ENCODE results near the gene DGCR8.

Gene DGCR8

GRCh38 chr22:20142711-20143621, 62.9 kb downstream of the DGCR8 start:
- DNase-seq: no peak

- no peak for DNase-seq
Observed at GRCh38 chr22:20143883-20144665, 64.0 kb downstream of the DGCR8 start.

- DNase-seq: no peak
Observed at GRCh38 chr22:20145206-20145831, 65.3 kb downstream of the DGCR8 start.

GRCh38 chr22:20145832-20146223, 65.8 kb downstream of the DGCR8 start:
- no peak for DNase-seq

GRCh38 chr22:20146777-20147176, 66.7 kb downstream of the DGCR8 start:
- no peak for DNase-seq

- DNase-seq: no peak
Observed at GRCh38 chr22:20147237-20147988, 67.4 kb downstream of the DGCR8 start.

- no peak for DNase-seq
Observed at GRCh38 chr22:20148414-20148813, 68.4 kb downstream of the DGCR8 start.

- no peak for DNase-seq
Observed at GRCh38 chr22:20149257-20150250, 69.5 kb downstream of the DGCR8 start.

GRCh38 chr22:20150381-20151275, 70.6 kb downstream of the DGCR8 start, which contains the start of gene CCDC188:
CCDC188 (minus strand) TSS chr22:20151055; CDS start chr22:20150986, 69 bp downstream.
- DNase-seq: no peak

GRCh38 chr22:20151276-20151588, 71.2 kb downstream of the DGCR8 start:
- DNase-seq: no peak

- DNase-seq: no peak
Observed at GRCh38 chr22:20152464-20152890, 72.4 kb downstream of the DGCR8 start.

- no peak for DNase-seq
Observed at GRCh38 chr22:20153945-20154344, 73.9 kb downstream of the DGCR8 start.

GRCh38 chr22:20154602-20155187, 74.7 kb downstream of the DGCR8 start:
- DNase-seq: no peak

- no peak for DNase-seq
Observed at GRCh38 chr22:20155330-20156041, 75.4 kb downstream of the DGCR8 start.

- no peak for DNase-seq
Observed at GRCh38 chr22:20156042-20156389, 76.0 kb downstream of the DGCR8 start.

- DNase-seq: peak; percentile 22
Observed at GRCh38 chr22:20156611-20157429, 76.8 kb downstream of the DGCR8 start.

GRCh38 chr22:20157430-20158183, 77.6 kb downstream of the DGCR8 start:
- DNase-seq: no peak
